ENCODE data around the gene PAGE4. TPM values are rescaled to one million over a fixed set of nuclear protein-coding genes. Genes with fewer than 3 reads are reported as not detected.

Gene PAGE4
- polyA plus RNA-seq, 1 of the 3 experiments (the other 2 are of a cell fraction) = not detected

GRCh38 chrX:49845701-49846403 is 16.7 kb downstream of the PAGE4 start:
- Histone ChIP-seq H3K9ac (no peak overlapping the region), H3K9me2 (no peaks in the 10 kb centered on the region), H4K20me1 (ENCODE audit: insufficient read depth) (no peaks in the 10 kb centered on the region), H3K4me1 (ENCODE audit: control insufficient read depth in 1 of 2, insufficient read depth in 2 of 2, low read depth in 1 of 2, low read length in 1 of 2) (no peaks in the 10 kb centered on the region; a peak in 1 of 4 replicates), H3K4me3 (ENCODE audit: low read depth in 2 of 2, low read length in 1 of 2) (no peak overlapping the region), H2AFZ (ENCODE audit: low read depth) (no peak overlapping the region), H3K4me2 (no peak overlapping the region), H3K27ac (ENCODE audit: low read depth in 2 of 2, low read length in 1 of 2) (no peak overlapping the region), H3K27me3 (ENCODE audit: insufficient read depth) (peaks cover 10% of the 10 kb centered on the region; the same call in 1 of the 2 replicates), H3F3A (replicated peaks; ENCODE audit: insufficient read depth) (no peaks in the 10 kb centered on the region), H3K36me3 (replicated peaks in 1 of 2; ENCODE audit: control insufficient read depth in 1 of 2, insufficient read depth in 2 of 2, low read length in 1 of 2) (no peaks in the 10 kb centered on the region), H3K79me2 (ENCODE audit: insufficient read depth) (no peaks in the 10 kb centered on the region), H3K9me3 (no peaks in the 10 kb centered on the region)
- no peak for DNase-seq
- 36% methylated on average over 4 of the region's 4 CpGs for WGBS (ENCODE audit: low lambda C conversion rate)
- CTCF ChIA-PET = no interaction called here
- POLR2A ChIA-PET = no interaction called here
- TF ChIP-seq EP300 (IDR thresholded peaks at IDR 0.05; ENCODE audit: borderline replicate concordance in 1 of 2, low read depth in 1 of 2, low read length in 1 of 2) (no peak), TCF12 (IDR thresholded peaks at IDR 0.05) (no peak), FOSL2 (IDR thresholded peaks at IDR 0.05; ENCODE audit: borderline replicate concordance, low read depth) (no peak), USF2 (IDR thresholded peaks at IDR 0.05; ENCODE audit: borderline replicate concordance, low read depth, low read length) (no peak), PBX3 (IDR thresholded peaks at IDR 0.05) (no peak), CTCF (IDR thresholded peaks at IDR 0.05) (no peak), JUND (IDR thresholded peaks at IDR 0.05) (no peak)

GRCh38 chrX:49846522-49846921 is 17.4 kb downstream of the PAGE4 start:
- Histone ChIP-seq H3K27me3 (ENCODE audit: insufficient read depth) (peaks cover 11% of the 10 kb centered on the region; the same call in 1 of the 2 replicates), H3K79me2 (ENCODE audit: insufficient read depth) (no peaks in the 10 kb centered on the region), H3K9me3 (no peaks in the 10 kb centered on the region), H3K36me3 (replicated peaks in 1 of 2; ENCODE audit: control insufficient read depth in 1 of 2, insufficient read depth in 2 of 2, low read length in 1 of 2) (no peaks in the 10 kb centered on the region), H3F3A (replicated peaks; ENCODE audit: insufficient read depth) (no peaks in the 10 kb centered on the region), H3K9me2 (no peaks in the 10 kb centered on the region), H3K4me1 (ENCODE audit: control insufficient read depth in 1 of 2, insufficient read depth in 2 of 2, low read depth in 1 of 2, low read length in 1 of 2) (no peaks in the 10 kb centered on the region), H3K4me2 (no peak overlapping the region), H2AFZ (ENCODE audit: low read depth) (no peak overlapping the region), H3K27ac (ENCODE audit: low read depth in 2 of 2, low read length in 1 of 2) (no peak overlapping the region), H4K20me1 (ENCODE audit: insufficient read depth) (no peaks in the 10 kb centered on the region), H3K9ac (no peak overlapping the region), H3K4me3 (ENCODE audit: low read depth in 2 of 2, low read length in 1 of 2) (no peak overlapping the region)
- no peak for TF ChIP-seq RCOR1 (IDR thresholded peaks at IDR 0.05; ENCODE audit: low read length)
- no peak for TF ChIP-seq JUND (IDR thresholded peaks at IDR 0.05)
- TF ChIP-seq PBX3 (IDR thresholded peaks at IDR 0.05) = no peak
- TF ChIP-seq USF2 (IDR thresholded peaks at IDR 0.05; ENCODE audit: borderline replicate concordance, low read depth, low read length) = no peak
- no peak for TF ChIP-seq RXRA (IDR thresholded peaks at IDR 0.05; ENCODE audit: borderline replicate concordance, low read depth)
- TF ChIP-seq POLR2AphosphoS5 (IDR thresholded peaks at IDR 0.05; ENCODE audit: low read depth, low read length) = no peak
- no peak for TF ChIP-seq TCF12 (IDR thresholded peaks at IDR 0.05)
- no peak for TF ChIP-seq FOXJ3 (CRISPR knock-in tag; IDR thresholded peaks at IDR 0.05)
- TF ChIP-seq MEF2A (IDR thresholded peaks at IDR 0.05; ENCODE audit: borderline replicate concordance, low read depth) = no peak
- TF ChIP-seq CHD2 (IDR thresholded peaks at IDR 0.05; ENCODE audit: low read length, partially characterized antibody) = no peak
- TF ChIP-seq MAX (IDR thresholded peaks at IDR 0.05; ENCODE audit: low read depth) = no peak
- TF ChIP-seq RAD21 (IDR thresholded peaks at IDR 0.05; ENCODE audit: low read length) = no peak
- TF ChIP-seq IRF3 (IDR thresholded peaks at IDR 0.05; ENCODE audit: low read depth, low read length) = no peak
- TF ChIP-seq NRF1 (IDR thresholded peaks at IDR 0.05; ENCODE audit: low read depth, low read length) = no peak
- DNase-seq = no peak
- CTCF ChIA-PET = no interaction called here
- WGBS (ENCODE audit: low lambda C conversion rate) = 5% methylated on average over 1 of the region's 1 CpG
- POLR2A ChIA-PET = no interaction called here

Measured in SK-N-SH (cell line).